ENCODE data around the gene MTF1.

MTF1 gene

DNA sequence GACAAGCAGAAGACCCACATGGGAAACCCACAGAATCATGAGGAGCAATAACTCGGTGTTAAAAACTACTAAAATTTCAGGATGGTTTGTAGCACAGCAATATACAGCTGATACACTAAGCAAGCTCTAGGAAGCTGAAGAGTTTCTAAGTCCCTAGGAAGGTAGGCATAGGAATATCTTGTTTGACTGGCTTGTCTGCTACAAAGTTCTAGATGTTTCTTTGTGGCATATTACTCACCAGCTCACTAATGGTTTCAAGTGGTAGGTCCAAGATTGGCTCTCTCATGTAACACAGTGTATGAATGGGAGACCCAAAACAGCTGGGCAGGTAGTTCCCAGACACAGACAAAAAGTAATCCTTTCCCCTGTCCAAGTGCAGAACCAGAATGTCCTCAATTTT is 13.3 kb upstream of the MTF1 start:
- in situ Hi-C loops (cut with HindIII; ENCODE audit: low pct_ligation_motif_present, low sequenced_read_pairs): no loop called here
- no peak for DNase-seq
- TF ChIP-seq, protein P1, sequence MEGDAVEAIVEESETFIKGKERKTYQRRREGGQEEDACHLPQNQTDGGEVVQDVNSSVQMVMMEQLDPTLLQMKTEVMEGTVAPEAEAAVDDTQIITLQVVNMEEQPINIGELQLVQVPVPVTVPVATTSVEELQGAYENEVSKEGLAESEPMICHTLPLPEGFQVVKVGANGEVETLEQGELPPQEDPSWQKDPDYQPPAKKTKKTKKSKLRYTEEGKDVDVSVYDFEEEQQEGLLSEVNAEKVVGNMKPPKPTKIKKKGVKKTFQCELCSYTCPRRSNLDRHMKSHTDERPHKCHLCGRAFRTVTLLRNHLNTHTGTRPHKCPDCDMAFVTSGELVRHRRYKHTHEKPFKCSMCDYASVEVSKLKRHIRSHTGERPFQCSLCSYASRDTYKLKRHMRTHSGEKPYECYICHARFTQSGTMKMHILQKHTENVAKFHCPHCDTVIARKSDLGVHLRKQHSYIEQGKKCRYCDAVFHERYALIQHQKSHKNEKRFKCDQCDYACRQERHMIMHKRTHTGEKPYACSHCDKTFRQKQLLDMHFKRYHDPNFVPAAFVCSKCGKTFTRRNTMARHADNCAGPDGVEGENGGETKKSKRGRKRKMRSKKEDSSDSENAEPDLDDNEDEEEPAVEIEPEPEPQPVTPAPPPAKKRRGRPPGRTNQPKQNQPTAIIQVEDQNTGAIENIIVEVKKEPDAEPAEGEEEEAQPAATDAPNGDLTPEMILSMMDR (IDR thresholded peaks at IDR 0.05; ENCODE audit: low read depth, low read length, missing control alignments): no peak
- Histone ChIP-seq H3K27me3 (replicated peaks) (no peaks in the 10 kb centered on the region), H3K27ac (no peak overlapping the region), H3K36me3 (replicated peaks) (peaks cover 36% of the 10 kb centered on the region), H3K4me3 (ENCODE audit: low read depth, low read length) (no peak overlapping the region)

DNA sequence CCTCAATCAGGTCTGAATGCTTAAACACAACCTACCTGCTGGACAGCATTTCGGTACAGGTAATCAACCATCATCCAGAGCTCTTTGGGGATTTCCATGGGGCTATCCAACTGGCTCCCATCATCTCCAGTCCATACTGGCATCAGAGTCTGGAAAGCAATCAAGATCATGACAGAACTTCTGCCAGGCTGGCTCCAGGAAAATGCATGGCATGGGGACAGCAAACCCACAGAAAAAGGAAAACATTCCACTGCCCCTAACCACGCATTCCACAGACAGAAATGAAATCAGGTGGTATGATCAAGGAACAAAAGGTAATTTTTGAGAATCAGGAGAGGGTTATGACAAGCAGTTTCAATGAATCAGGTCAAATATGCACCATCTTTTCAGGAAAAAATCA is 9.1 kb upstream of the MTF1 start:
- in situ Hi-C loops (cut with HindIII; ENCODE audit: low pct_ligation_motif_present, low sequenced_read_pairs): no loop called here
- TF ChIP-seq, protein P1 (IDR thresholded peaks at IDR 0.05; ENCODE audit: low read depth, low read length, missing control alignments): no peak

DNA sequence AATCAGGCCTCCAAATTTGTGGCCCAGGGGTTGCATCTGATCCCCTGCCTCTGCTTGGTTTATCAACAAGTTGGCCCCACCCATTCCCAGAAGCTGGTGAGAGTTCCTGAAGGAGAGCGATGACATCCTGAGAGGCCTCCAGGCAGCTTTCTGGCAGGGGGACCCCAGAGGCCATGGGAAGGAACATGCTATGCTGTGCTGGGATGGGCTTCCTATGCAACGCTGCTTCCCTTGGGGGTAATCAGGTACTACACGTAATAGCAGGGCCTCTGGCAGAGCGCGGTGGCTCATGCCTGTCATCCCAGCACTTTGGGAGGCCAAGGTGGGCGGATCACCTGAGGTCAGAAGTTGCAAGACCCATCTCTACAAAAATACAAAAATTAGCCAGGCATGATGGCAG is 8.4 kb upstream of the MTF1 start:
- no peak for DNase-seq
- in situ Hi-C loops (cut with HindIII; ENCODE audit: low pct_ligation_motif_present, low sequenced_read_pairs): no loop called here
- Histone ChIP-seq H3K36me3 (replicated peaks) (peaks cover 31% of the 10 kb centered on the region), H3K27ac (no peak overlapping the region), H3K4me3 (ENCODE audit: low read depth, low read length) (no peak overlapping the region), H3K27me3 (replicated peaks) (no peaks in the 10 kb centered on the region)
- TF ChIP-seq, protein P1 (IDR thresholded peaks at IDR 0.05; ENCODE audit: low read depth, low read length, missing control alignments): no peak

More for the DNA sequence above, 9.1 kb upstream of the MTF1 start:
- Histone ChIP-seq H3K27ac (no peak overlapping the region), H3K36me3 (replicated peaks) (peaks cover 38% of the 10 kb centered on the region), H3K4me3 (ENCODE audit: low read depth, low read length) (no peak overlapping the region), H3K27me3 (replicated peaks) (no peaks in the 10 kb centered on the region)
- DNase-seq: no peak

DNA sequence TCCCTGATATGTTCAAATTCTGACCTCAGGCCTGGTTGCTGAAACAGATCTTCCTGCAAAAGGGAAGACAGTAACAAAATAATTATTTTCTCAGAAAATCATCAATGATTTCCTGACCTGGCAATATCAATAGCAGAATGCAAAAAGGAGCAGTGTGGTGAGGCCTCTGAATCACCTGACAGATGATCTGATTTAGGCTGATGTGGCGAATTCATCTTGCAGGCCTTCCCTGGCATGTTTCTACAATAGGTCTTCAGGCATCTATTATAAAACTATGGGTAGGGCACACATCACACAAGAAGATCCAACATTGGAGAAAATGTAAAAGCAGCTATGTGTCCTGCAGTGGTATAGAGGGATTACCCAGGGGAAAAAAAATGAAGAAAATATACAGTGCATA is 7.1 kb upstream of the MTF1 start:
- peaks cover 26% of the 10 kb centered on the region for H3K36me3 ChIP-seq (replicated peaks)
- TF ChIP-seq, protein P1 (IDR thresholded peaks at IDR 0.05; ENCODE audit: low read depth, low read length, missing control alignments): no peak

DNA sequence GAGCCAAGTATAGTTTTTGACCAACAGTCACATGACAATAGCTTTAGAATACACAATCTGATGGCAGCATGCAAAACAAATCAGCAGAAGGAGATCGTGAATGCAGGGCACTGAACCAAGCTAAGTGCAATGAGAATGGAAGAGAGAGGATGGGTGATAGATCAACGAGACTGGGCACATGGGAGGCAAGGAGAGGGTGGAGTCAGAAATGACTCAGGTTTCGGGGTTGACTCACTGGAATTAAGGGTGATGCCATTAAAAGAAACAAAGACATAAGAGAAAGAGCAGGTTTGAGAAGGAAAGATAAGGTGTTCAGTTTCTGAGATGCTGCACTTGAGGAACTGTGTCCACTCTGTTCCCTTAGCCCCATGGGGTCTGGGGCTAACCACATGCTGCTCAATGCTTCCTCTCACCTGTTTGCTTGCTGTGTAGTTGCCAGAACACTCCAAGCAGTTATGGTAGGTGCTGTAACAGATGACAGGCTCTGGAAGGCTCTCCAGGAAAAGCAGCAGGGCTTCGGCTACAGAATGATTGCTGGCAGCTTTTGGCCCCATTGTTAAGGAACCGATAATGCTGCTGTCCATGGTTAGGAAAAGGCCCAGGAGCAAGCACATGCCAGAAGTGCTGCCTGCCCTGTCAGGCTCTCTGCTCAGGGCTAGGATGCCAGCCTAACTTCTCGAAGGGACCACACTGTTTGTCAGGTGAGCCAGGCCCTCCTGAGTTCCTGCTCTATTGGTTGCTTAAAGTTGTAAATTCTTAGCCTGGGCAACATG is 6.1 kb upstream of the MTF1 start:
- TF ChIP-seq, protein P1 (IDR thresholded peaks at IDR 0.05; ENCODE audit: low read depth, low read length, missing control alignments): no peak
- no peak overlapping the region for H3K4me3 ChIP-seq (ENCODE audit: low read depth, low read length)
- H3K36me3 ChIP-seq (replicated peaks): peaks cover 29% of the 10 kb centered on the region
- H3K27ac ChIP-seq: no peak overlapping the region
- in situ Hi-C loops (cut with HindIII; ENCODE audit: low pct_ligation_motif_present, low sequenced_read_pairs): no loop called here
- no peaks in the 10 kb centered on the region for H3K27me3 ChIP-seq (replicated peaks)
- peak; percentile 29 for DNase-seq

More for the DNA sequence above, 7.1 kb upstream of the MTF1 start:
- no peak overlapping the region for H3K27ac ChIP-seq
- H3K27me3 ChIP-seq (replicated peaks): no peaks in the 10 kb centered on the region
- in situ Hi-C loops (cut with HindIII; ENCODE audit: low pct_ligation_motif_present, low sequenced_read_pairs): no loop called here
- H3K4me3 ChIP-seq (ENCODE audit: low read depth, low read length): no peak overlapping the region
- no peak for DNase-seq

DNA sequence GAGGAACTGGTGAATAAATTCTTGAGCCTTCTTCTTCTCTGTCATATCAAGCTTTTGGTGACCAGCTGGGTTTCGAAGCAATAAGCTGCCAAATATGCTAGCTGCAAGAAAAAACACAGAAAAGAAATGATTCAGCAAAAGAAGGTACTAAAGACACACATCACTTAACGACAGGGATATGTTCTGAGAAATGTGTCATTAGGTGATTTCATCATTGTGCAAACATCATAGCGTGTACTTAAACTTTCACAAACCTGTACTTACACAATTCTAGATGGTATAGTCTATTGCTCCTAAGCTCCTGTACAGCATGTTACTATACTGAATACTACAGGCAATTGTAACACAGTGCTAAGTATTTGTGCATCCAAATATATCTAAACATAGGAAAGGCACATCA is 2.9 kb upstream of the MTF1 start:
- TF ChIP-seq, protein P1 (IDR thresholded peaks at IDR 0.05; ENCODE audit: low read depth, low read length, missing control alignments): no peak
- H3K36me3 ChIP-seq (replicated peaks): peaks cover 16% of the 10 kb centered on the region
- no peak for DNase-seq
- H3K4me3 ChIP-seq (ENCODE audit: low read depth, low read length): no peak overlapping the region
- H3K27me3 ChIP-seq (replicated peaks): no peaks in the 10 kb centered on the region
- in situ Hi-C loops (cut with HindIII; ENCODE audit: low pct_ligation_motif_present, low sequenced_read_pairs): no loop called here
- H3K27ac ChIP-seq: no peak overlapping the region

Measured in brain microvascular endothelial cell (primary cell).